Body of pancreas (tissue), 4 donors: Measurements from ENCODE around the gene LMNA.
"Not testable (repeated sequence)": the region's sequence is repeated elsewhere in the genome, so short reads cannot be mapped to it uniquely, and the experiment has no call there.

Experiments used
- POLR2A ChIP-seq, 3 donors: fragments of 450-650 bp; IDR thresholded peaks; one replicate each; pipeline ENCODE4 v1.6.1; 2016; ENCODE audit warnings: antibody characterized with exemption in 3 of 3, mild to moderate bottlenecking in 2 of 3
- TF ChIP-seq, protein P1 (sequence below), 7 experiments: fragments of 450-650 bp in 4 of 7; fragments of 200-600 bp in 3 of 7; sonication (generic) in 3 of 7; IDR thresholded peaks; one replicate each; pipeline ENCODE4 v1.5.1; 2016 to 2019; ENCODE audit warnings: antibody characterized with exemption in 7 of 7

DNA sequence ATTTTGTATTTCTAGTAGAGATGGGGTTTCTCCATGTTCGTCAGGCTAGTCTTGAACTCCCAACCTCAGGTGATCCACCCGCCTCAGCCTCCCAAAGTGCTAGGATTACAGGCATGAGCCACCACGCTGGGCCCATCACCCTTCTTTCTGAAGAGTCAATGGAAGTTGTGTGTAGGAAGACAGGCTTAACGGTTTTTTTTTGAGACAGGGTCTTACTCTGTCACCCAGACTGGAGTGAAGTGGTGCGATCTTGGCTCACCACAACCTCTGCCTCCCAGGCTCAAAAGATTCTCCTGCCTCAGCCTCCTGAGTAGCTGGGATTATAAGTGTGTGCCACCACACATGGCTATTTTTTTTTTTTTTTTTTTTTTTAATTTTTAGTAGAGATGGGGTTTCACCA is 2.2 kb downstream of the LMNA start:
- not testable (repeated sequence) for TF ChIP-seq POLR2A (IDR thresholded peaks at IDR 0.05)
- TF ChIP-seq, protein P1, sequence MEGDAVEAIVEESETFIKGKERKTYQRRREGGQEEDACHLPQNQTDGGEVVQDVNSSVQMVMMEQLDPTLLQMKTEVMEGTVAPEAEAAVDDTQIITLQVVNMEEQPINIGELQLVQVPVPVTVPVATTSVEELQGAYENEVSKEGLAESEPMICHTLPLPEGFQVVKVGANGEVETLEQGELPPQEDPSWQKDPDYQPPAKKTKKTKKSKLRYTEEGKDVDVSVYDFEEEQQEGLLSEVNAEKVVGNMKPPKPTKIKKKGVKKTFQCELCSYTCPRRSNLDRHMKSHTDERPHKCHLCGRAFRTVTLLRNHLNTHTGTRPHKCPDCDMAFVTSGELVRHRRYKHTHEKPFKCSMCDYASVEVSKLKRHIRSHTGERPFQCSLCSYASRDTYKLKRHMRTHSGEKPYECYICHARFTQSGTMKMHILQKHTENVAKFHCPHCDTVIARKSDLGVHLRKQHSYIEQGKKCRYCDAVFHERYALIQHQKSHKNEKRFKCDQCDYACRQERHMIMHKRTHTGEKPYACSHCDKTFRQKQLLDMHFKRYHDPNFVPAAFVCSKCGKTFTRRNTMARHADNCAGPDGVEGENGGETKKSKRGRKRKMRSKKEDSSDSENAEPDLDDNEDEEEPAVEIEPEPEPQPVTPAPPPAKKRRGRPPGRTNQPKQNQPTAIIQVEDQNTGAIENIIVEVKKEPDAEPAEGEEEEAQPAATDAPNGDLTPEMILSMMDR (IDR thresholded peaks at IDR 0.05) = not testable (repeated sequence)
